ENCODE data around the gene SHC2.

- no peak for TF ChIP-seq CTCF (IDR thresholded peaks at IDR 0.05; ENCODE audit: control extremely low read depth in 1 of 3, insufficient read depth in 1 of 3, low read depth in 1 of 3, low read length in 3 of 3)
- no peak for TF ChIP-seq TAF7 (optimal IDR thresholded peaks at IDR 0.05; ENCODE audit: borderline replicate concordance, low read depth, low read length)
- TF ChIP-seq POLR2A (IDR thresholded peaks at IDR 0.05; ENCODE audit: control extremely low read depth in 1 of 2, low read depth in 2 of 2, low read length in 2 of 2): no peak
- TF ChIP-seq JUND (IDR thresholded peaks at IDR 0.05; ENCODE audit: low read length): no peak
- no peak for TF ChIP-seq BACH1 (IDR thresholded peaks at IDR 0.05; ENCODE audit: low read length)
- TF ChIP-seq EZH2 (IDR thresholded peaks at IDR 0.05; ENCODE audit: low read depth, low read length, severe bottlenecking): no peak
- no peak for TF ChIP-seq EP300 (IDR thresholded peaks at IDR 0.05; ENCODE audit: borderline replicate concordance in 1 of 2, low read depth in 2 of 2, low read length in 2 of 2)
- no peak for TF ChIP-seq RBBP5 (IDR thresholded peaks at IDR 0.05; ENCODE audit: borderline replicate concordance, low read depth, low read length)
- TF ChIP-seq RFX5 (IDR thresholded peaks at IDR 0.05; ENCODE audit: borderline replicate concordance, low read depth, low read length): no peak
- no peak for TF ChIP-seq CBX5 (IDR thresholded peaks at IDR 0.05; ENCODE audit: low read depth, low read length)
- TF ChIP-seq RAD21 (IDR thresholded peaks at IDR 0.05 in 1 of 2, conservative IDR thresholded peaks at IDR 0.05 in 1 of 2; ENCODE audit: low read depth in 2 of 2, low read length in 2 of 2): no peak
Measured at GRCh38 chr19:441213-441836, 19.5 kb downstream of the SHC2 start.

Measured in H1 (cell line).